CD4-positive, alpha-beta T cell treated with Interferon alpha-2 for 1 hour (primary cell): ENCODE results near the gene XIST.
"Not testable (repeated sequence)": the region's sequence is repeated elsewhere in the genome, so short reads cannot be mapped to it uniquely, and the experiment has no call there.

Source experiments
- DNase-seq, 2 donors: peaks; one replicate each; pipeline ENCODE4 v3.0.0-alpha.2; 2020 to 2022

Gene XIST

DNA sequence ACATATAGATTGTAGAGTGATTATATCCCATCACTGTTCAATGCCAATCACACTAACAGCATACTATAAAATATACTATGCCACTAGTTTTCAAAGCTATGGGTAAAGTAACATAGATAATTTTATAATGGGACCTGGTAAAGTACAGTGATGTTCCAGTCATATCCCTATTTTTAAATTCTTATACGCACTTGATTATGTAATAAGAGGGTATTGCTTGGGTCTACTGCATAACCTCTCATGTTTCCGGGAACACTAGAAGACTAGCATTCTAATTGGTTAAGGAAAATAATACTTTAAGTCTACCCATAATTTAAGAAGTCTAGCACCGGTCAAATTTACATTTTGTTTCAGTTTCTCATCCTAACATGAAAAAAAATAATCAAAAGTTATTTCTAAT, 14.4 kb downstream of the XIST start:
- no peak for DNase-seq

- no peak for DNase-seq
Observed at GRCh38 chrX:73836956-73837477, 15.5 kb downstream of the XIST start.

DNA sequence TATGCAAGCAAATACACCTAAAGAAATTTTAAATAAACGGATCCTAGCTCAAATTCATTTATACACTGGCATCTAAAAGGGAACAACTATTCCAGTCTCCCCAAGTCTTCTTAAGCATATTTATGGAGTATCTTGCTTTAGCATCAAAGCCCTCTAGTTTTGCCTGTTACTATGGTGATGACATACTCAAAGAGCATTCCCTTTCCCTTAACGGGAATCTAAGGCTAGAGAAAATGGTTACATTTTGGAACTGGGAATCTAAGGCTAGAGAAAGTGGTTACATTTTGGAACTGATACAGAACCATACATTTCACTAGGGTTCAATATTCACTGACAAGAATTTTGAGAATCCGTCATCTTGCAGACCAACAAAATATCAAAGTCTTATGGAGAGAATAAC, 18.3 kb downstream of the XIST start:
- DNase-seq = no peak

GRCh38 chrX:73832319-73832718, 20.2 kb downstream of the XIST start:
- DNase-seq = no peak

DNA sequence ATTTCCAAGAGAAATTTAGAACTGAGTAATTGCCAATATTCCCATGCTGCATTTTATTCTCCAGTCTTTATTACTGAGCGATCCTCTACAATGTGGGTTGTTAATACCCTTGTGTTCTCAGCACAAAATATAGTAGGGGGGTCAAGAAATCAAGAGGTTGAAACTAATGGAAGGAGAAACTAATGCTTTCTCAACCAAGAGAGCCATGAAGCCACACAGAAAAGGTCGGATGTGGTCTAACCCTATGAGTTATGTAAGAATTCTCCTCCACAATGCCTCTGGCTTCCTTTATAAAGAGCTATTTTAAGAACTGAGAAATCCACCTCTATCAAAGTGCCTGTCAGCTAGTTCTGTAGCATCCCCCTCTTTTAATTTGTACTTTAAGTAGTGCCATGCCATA, 21.0 kb downstream of the XIST start:
- no peak for DNase-seq

- no peak for DNase-seq
Observed at GRCh38 chrX:73830489-73831414, 21.8 kb downstream of the XIST start.

DNA sequence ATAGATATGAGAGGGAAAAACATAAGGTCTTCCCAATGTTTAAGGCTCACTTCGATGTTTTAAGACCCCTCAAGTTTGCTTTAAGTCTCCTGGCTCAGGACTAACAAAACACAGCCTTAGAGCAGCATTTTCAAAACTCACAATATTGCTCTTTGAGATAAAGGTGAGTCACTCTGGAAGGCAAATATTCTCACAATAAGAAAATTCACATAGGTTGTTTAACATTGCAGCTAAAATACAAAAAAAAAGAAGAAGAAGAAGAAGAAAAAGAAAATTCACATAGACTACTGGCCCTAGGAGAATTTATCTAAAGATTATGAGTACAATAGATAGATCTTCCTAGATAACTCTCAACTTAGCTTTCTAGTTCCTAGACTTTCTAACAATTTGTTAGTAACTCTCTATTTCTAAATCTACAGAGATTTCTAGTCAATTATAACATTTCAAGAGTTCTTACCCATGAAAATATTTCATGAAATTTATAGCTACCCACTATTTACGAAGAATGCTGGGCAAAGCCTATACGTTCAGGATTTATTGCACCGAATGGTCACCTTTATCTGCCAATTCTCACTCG, 22.5 kb downstream of the XIST start:
- no peak for DNase-seq

DNA sequence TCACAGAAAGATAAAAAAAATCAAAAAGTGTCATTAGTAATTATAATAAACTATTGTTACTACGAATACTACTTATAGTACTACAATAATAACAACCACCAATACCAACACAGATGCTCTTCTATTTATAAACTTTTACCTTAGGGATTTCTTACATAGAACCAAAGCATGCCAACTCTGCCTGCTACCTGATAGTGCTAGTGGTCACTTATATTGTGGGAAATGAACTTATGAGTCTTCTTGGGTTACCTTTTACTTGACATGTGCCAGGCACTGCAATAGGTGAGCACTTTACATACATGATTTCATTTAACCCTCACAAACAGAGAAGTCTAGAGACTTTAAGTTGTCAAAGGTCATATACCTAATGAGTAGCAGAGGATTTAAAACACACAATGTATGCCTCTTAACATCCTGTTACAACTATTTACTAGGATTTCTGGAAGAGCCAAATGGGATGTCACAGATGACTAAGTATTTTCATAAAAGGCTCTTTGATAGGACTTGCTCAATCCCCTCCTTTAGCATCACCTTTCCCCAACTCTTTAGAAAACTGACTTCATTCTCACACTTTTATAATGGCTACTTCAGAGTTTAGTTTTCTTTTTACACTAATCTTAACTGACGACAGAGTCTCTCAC, 24.3 kb downstream of the XIST start:
- no peak for DNase-seq

GRCh38 chrX:73827406-73827805, 25.1 kb downstream of the XIST start:
- DNase-seq = no peak

DNA sequence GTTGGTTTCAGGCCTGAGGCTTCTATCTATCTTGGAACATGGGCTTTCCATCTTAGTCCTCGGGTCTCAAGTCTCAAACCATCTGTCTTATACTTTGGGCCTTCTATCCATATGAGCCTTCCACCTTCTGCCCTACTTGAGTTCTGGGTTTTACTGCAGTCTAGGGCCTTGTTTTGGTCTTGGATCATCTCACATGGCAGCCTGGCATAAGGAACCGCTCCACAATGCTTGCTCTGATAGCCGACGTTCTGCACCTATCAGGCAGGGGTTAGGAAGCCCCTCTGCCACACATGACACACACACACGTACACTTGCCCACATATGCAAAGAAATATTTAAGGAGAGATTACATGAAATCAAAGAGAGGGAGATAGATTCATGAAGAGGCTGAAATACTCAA, 25.5 kb downstream of the XIST start:
- DNase-seq = no peak

DNA sequence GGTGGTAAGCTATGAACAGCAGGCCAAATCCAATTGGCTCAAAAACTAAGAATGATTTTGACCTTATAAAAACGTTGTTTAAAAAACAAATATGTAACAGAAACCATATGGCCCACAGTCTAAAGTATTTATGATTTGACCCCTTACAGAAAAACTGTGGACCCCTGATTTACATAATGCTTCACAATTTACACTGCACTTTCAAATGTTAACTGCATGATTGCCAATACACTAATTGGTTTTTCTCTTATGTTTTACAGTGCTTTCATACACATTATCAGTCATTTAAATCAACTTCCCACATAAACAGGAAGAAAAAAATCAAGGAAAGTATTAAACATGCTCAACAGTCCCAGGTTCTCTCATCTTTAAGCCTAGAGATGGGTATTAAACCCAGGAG, 26.9 kb downstream of the XIST start:
- no peak for DNase-seq

GRCh38 chrX:73823473-73824004, 29.0 kb downstream of the XIST start:
- DNase-seq = no peak

- DNase-seq = no peak
Observed at GRCh38 chrX:73822775-73823174, 29.7 kb downstream of the XIST start.

DNA sequence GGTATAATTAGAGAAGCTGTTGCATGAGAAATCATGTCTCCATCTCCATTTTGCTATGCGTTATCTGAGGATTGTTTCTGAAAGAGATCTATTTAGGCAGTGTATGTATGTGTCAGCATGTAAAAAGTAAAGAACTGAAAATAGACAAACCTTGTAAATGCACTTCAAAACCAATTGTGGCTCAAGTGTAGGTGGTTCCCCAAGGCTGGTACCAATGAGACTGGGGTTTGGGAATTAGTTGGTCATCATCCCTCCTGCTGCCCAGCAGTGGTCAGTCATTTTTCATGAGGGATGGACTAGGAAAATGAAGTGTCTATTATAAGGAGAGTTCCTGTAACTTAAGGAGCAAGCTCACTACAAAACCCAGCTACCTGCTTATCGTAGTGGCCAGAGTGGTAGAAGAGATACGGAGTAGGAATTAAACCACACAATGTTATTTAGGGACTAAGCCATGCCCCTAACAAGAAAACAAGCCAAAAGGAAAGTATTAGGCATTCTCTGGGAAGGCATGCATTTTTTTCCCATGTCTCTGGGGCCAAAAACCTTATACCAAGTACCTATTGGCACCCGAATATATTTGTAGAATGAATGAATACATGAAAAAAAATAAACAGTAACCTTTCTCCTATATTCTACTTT, 30.5 kb downstream of the XIST start:
- DNase-seq = no peak

GRCh38 chrX:73819864-73820558, 32.5 kb downstream of the XIST start:
- DNase-seq = not testable (repeated sequence)

- DNase-seq = no peak
Observed at GRCh38 chrX:73818200-73819116, 34.1 kb downstream of the XIST start.

GRCh38 chrX:73817393-73818199, 34.9 kb downstream of the XIST start:
- no peak for DNase-seq

- no peak for DNase-seq
Observed at GRCh38 chrX:73812256-73812655, 40.3 kb downstream of the XIST start.

DNA sequence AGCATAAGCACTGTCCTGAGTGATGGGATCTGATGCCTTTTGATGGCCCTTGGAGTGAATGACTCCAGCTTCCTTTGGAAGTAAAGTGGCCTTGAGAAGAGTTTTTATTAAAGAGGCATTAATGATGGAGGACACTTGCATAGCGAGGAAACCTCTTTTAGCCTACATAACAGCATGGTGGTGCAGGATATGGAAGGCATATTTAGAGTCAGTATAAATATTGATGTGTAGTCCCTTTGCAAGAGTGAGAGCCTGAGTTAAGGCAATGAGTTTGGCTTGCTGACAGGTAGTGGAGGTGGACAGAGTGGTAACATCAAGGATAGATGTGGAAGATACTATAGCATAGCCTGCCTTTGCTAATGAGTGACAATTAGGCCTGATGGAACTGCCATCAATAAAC, 48.4 kb downstream of the XIST start:
- not testable (repeated sequence) for DNase-seq

- DNase-seq = no peak
Observed at GRCh38 chrX:73799888-73800287, 52.6 kb downstream of the XIST start.
